Measurements from ENCODE around the gene CALD1.

CALD1 gene

DNA sequence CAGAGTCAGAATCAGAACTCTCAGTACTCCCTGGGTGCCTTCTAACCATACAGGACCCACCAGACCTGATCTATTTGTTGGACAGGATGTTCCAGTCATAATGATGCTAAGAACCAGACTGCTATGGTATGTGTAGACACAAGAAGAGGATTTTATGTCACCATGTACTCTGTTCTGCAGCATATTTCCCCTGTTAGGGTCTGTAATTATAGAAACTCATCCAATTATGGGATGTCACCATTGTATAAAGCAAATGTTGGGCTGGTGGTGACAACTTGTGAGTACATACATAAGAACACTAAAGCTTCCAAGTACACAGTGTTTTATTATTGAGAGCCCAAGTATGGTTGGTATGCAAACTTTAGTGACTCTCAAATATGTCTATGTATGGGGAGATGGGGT lies 139.8 kb downstream of the CALD1 start:
- Histone ChIP-seq H3K4me3 (no peak overlapping the region), H4K20me1 (no peaks in the 10 kb centered on the region), H3K27me3 (no peaks in the 10 kb centered on the region), H3K4me1 (peaks cover 0 to 22% (median 12%) of the 10 kb centered on the region in 10 experiments; a peak in 12 of 20 replicates), H3K4me2 (peak overlapping the region in 3 of 11 experiments; percentile 1 to 6 (median 6); a peak in 1 of 22 replicates), H3K9ac (no peak overlapping the region), H3K9me3 (replicated peaks in 1 of 11) (peaks cover 24 to 65% (median 44%) of the 10 kb centered on the region in 11 experiments), H3K36me3 (peaks cover 13 to 97% (median 83%) of the 10 kb centered on the region in 11 experiments), H3K27ac (peak overlapping the region in 2 of 11 experiments; percentile 22 to 40; a peak in 3 of 22 replicates)
- TF ChIP-seq Cebpa-rat (IDR thresholded peaks at IDR 0.05): no peak

DNA sequence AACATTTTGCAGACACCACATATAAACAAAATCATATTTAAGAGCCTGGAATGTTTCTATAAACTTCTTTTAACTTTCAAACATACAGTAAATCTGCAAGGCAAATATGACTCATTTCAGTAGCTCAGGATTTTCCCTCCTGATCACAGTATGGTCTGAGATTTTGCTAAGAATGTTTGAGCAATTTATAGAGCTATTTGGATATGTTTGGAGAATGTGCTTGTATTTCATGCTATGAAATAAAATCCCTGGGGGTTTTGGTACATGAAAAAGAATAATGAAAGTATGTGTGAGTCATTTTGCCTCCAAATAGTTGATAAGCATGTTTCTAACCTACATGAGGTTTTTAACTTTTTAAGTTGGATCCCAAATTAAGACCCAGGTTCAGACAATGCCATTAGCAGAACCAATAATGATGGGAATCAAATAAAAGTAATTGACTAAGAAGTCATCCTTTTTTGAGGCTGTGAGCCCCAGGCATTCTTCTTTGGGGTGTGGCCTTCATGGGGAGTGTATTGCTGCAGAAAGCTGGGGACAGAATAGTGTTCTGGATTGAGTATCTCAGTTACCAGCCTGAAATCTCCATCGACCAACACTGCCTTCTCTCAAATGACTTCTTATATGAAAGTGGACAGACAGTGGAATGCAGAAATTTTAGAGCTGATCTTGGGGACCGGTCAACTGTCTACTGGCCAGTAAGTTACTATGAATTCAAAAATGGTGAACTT lies 140.8 kb downstream of the CALD1 start:
- Histone ChIP-seq H3K4me3 (no peak overlapping the region), H3K27ac (peak overlapping the region in 2 of 11 experiments; percentile 22 to 40; a peak in 2 of 22 replicates), H3K9me3 (replicated peaks in 1 of 11) (peaks cover 33 to 70% (median 53%) of the 10 kb centered on the region in 11 experiments), H3K4me2 (peak overlapping the region in 3 of 11 experiments; percentile 7 to 12 (median 8); a peak in 2 of 22 replicates), H3K36me3 (peaks cover 19 to 97% (median 83%) of the 10 kb centered on the region in 11 experiments), H3K9ac (no peak overlapping the region), H3K4me1 (peaks cover 0 to 22% (median 12%) of the 10 kb centered on the region in 10 experiments; a peak in 12 of 20 replicates), H3K27me3 (no peaks in the 10 kb centered on the region), H4K20me1 (no peaks in the 10 kb centered on the region)
- no peak for TF ChIP-seq Cebpa-rat (IDR thresholded peaks at IDR 0.05)

DNA sequence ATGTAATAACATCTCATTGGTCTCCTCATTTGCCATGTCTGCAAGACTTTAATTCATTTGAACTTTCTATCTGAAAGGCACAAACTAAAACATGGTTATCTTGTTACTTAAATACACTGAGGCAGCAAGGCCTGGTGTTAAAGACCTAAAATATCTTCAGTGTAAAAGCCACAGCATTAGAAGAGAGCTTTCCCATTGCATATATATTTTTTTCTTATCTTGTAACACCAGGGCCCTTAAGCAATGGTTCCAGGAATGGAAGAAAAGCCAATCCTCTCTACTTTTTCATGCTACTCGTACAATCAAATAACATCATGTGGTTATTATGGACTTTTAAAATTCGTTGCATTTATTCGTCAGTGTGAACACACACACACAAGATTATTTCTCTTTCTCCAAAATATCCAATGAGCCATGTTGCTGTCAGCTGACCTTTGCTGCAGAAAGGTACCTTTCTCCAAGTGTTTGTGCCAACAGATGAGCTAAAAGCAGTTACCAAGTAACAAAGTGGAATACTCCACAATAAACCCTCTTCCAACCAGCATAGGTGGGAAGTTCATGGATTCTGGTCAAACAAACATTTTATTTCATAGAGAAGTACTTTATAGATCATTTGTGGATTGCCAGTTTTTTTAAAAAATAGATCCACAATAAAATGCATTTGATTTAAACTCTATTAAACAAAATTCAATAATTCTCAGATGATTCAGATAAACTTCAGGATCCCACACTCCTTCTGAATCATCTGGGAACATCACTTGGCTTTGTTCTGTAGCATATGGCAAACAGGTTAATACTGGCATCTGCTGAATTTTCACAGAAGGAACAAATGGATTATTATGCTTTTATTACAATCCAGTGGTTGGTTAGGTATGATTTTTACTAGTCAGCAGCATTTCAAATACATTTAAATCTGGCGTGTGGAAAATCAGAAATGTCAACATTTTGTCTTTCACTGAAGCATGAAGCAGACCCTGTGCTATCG lies 143.6 kb downstream of the CALD1 start:
- Histone ChIP-seq H3K9me3 (replicated peaks in 1 of 11) (peaks cover 42 to 73% (median 53%) of the 10 kb centered on the region in 11 experiments), H3K4me3 (no peak overlapping the region; a peak in 1 of 20 replicates), H3K9ac (no peak overlapping the region), H3K27ac (no peak overlapping the region), H4K20me1 (no peaks in the 10 kb centered on the region), H3K4me2 (no peak overlapping the region), H3K4me1 (peaks cover 0 to 22% (median 12%) of the 10 kb centered on the region in 10 experiments; a peak in 13 of 20 replicates), H3K27me3 (no peaks in the 10 kb centered on the region), H3K36me3 (peaks cover 18 to 93% (median 64%) of the 10 kb centered on the region in 11 experiments)
- no peak for TF ChIP-seq Cebpa-rat (IDR thresholded peaks at IDR 0.05)

DNA sequence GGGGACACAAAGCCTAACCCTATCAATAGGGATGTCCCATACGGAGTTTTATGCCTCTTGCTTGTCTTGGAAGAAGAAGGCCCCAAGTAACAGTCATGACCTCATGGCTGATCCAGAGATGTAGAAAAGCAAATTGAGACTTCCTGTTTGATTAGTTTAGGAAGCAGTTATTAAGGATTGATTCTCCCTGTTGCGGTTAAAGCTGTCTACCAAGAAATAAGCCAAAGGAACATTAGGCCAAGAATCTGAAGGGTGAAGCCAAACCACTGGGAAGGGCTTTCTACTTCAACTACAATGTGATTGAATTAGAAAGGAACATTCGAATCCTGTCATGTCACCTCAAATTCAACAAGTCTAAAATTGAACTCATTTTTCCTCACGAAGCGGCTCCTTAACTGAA lies 146.3 kb downstream of the CALD1 start:
- TF ChIP-seq Cebpa-rat (IDR thresholded peaks at IDR 0.05): no peak
- Histone ChIP-seq H3K9ac (no peak overlapping the region), H3K36me3 (peaks cover 20 to 96% (median 76%) of the 10 kb centered on the region in 11 experiments), H3K4me3 (no peak overlapping the region), H4K20me1 (no peaks in the 10 kb centered on the region), H3K9me3 (replicated peaks in 1 of 11) (peaks cover 42 to 60% (median 51%) of the 10 kb centered on the region in 11 experiments), H3K27me3 (no peaks in the 10 kb centered on the region), H3K27ac (no peak overlapping the region; a peak in 1 of 22 replicates), H3K4me2 (no peak overlapping the region), H3K4me1 (peaks cover 0 to 6% (median under 1%) of the 10 kb centered on the region in 10 experiments; a peak in 6 of 20 replicates)

DNA sequence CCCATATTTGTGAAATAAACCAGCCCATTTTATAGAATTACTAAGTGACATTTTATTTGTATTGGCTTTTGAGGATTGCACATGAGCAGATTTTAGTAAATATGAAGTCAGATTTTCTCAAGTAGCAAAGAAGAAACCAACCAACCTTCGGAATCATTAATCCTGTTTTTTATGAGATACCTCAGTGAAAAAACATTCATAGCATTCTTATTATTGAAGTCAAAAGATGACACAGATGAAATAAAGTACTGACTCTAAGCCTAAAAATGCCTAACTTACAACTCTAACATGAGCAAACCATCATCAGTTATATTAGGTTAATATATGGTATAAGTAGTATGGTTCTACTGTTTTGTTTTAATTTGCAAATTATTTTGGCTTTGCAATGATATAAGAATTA lies 147.0 kb downstream of the CALD1 start:
- no peak overlapping the region for H3K27ac ChIP-seq
- H3K4me1 ChIP-seq: peaks cover 3 to 13% (median 6%) of the 10 kb centered on the region in 10 experiments; a peak in 19 of 20 replicates
- no peak overlapping the region for H3K4me3 ChIP-seq
- H3K27me3 ChIP-seq: no peaks in the 10 kb centered on the region
- no peak overlapping the region for H3K4me2 ChIP-seq
- H3K36me3 ChIP-seq: peaks cover 18 to 96% (median 71%) of the 10 kb centered on the region in 11 experiments
- no peaks in the 10 kb centered on the region for H4K20me1 ChIP-seq
- TF ChIP-seq Cebpa-rat (IDR thresholded peaks at IDR 0.05): no peak
- no peak overlapping the region for H3K9ac ChIP-seq
- H3K9me3 ChIP-seq (replicated peaks in 1 of 11): peaks cover 40 to 57% (median 48%) of the 10 kb centered on the region in 11 experiments

DNA sequence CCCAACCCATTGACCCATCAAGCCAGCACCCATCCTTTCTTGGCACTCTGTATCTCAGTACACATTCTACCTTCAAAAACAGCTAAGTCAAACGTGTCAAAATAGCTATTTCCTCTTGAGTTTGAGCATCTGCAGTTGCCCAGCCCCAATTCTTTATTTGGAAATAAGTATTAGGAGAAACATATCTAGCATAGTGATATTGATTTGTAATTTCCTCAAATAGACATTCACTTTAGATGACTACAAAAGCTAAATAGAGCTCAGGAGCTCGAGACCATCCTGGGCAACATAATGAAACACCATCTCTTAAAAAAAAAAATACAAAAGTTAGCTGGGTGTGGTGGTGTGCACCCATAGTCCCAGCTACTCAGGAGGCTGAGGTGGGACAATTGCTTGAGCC lies 147.6 kb downstream of the CALD1 start:
- TF ChIP-seq Cebpa-rat (IDR thresholded peaks at IDR 0.05): no peak
- Histone ChIP-seq H3K4me1 (peaks cover 10 to 19% (median 13%) of the 10 kb centered on the region in 10 experiments), H3K36me3 (peaks cover 18 to 96% (median 71%) of the 10 kb centered on the region in 11 experiments), H3K27ac (no peak overlapping the region), H3K9me3 (replicated peaks in 1 of 11) (peaks cover 37 to 54% (median 42%) of the 10 kb centered on the region in 11 experiments), H3K4me2 (no peak overlapping the region), H3K9ac (no peak overlapping the region), H3K27me3 (no peaks in the 10 kb centered on the region), H3K4me3 (no peak overlapping the region), H4K20me1 (no peaks in the 10 kb centered on the region)

DNA sequence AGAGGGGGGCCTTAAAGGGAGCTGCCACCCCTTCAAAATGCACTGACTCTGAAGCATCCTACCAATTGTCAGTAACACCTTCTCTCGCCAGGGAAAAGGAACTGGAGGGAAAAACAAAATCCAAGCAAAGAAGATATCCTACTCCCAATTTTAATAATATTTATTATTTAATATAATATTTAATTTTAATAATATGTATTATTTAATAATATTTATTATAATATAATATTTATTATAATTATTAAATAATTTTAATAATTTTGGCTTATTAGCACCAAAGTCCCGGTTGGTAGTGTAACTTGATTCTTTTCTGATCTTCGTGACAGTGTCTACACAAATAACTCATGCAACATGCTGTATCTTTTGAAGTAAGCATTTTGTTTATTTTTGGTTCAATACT lies 148.3 kb downstream of the CALD1 start:
- H3K4me1 ChIP-seq: peaks cover 16 to 26% (median 19%) of the 10 kb centered on the region in 10 experiments
- no peaks in the 10 kb centered on the region for H4K20me1 ChIP-seq
- no peak overlapping the region for H3K9ac ChIP-seq
- no peaks in the 10 kb centered on the region for H3K27me3 ChIP-seq
- H3K4me2 ChIP-seq: no peak overlapping the region
- no peak for TF ChIP-seq Cebpa-rat (IDR thresholded peaks at IDR 0.05)
- peaks cover 18 to 92% (median 65%) of the 10 kb centered on the region in 11 experiments for H3K36me3 ChIP-seq
- no peak overlapping the region for H3K27ac ChIP-seq
- H3K9me3 ChIP-seq (replicated peaks in 1 of 11): peaks cover 31 to 48% (median 36%) of the 10 kb centered on the region in 11 experiments
- no peak overlapping the region for H3K4me3 ChIP-seq

DNA sequence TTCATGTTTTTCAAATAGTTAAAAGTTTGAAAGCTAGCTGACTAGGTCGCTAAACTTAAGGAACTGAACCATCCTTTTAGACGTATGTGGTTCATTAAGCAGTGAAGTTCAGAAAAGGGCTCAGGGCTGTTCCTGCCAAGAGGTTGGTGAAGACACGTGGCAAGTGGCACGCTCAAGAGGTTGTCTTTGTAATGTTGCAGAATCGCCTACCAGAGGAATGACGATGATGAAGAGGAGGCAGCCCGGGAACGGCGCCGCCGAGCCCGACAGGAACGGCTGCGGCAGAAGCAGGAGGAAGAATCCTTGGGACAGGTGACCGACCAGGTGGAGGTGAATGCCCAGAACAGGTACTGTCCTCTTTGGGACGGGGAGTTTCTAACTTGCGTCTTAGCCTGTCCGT lies 149.1 kb downstream of the CALD1 start:
- no peaks in the 10 kb centered on the region for H4K20me1 ChIP-seq
- TF ChIP-seq Cebpa-rat (IDR thresholded peaks at IDR 0.05): no peak
- no peak overlapping the region for H3K9ac ChIP-seq
- no peak overlapping the region for H3K4me2 ChIP-seq
- peaks cover 18 to 92% (median 57%) of the 10 kb centered on the region in 11 experiments for H3K36me3 ChIP-seq
- no peak overlapping the region for H3K27ac ChIP-seq
- peaks cover 22 to 40% (median 27%) of the 10 kb centered on the region in 11 experiments for H3K9me3 ChIP-seq (replicated peaks in 1 of 11)
- no peaks in the 10 kb centered on the region for H3K27me3 ChIP-seq
- peaks cover 24 to 34% (median 28%) of the 10 kb centered on the region in 10 experiments for H3K4me1 ChIP-seq
- H3K4me3 ChIP-seq: no peak overlapping the region

Data from BLaER1 treated with 17β-estradiol and CSF1 and Interleukin-3, amounts not matched to agents 10 nM and 100 nM (cell line).